ENCODE data around the gene NUBPL. TPM values are rescaled to one million over a fixed set of nuclear protein-coding genes. Genes with fewer than 3 reads are reported as not detected.
"Not testable (repeated sequence)": the region's sequence is repeated elsewhere in the genome, so short reads cannot be mapped to it uniquely, and the experiment has no call there.

NUBPL gene
- total RNA-seq, 2 experiments from 2014 or later: 9.0 to 17.5 TPM

DNA sequence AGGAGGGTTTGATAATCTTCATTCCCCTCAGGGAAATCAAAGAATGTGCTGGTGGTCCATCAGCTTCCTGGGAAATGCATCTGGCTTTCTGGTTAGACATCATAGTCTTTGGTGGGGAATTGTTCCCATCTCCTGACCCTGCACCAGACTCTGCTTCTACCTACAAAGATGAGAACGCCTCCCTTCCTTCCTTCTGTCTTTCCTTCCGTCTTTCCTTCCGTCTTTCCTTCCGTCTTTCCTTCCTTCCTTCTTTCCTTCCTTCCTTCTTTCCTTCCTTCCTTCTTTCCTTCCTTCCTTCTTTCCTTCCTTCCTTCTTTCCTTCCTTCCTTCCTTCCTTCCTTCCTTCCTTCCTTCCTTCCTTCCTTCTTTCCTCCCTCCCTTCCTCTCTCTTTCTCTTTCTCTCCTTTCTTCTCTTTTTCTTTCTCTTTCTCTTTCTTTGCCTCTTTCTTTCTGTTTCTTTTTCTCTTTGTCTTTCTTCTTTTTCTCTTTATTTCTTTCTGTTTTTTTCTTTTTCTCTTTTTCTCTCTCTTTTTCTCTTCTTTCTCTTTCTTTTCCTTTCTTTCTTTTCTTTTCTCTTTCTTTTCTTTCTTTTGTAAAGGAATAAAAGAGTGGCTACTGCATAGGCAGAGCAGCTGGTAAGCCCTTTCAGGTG, 326.9 kb downstream of the NUBPL start:
- Histone ChIP-seq H3K27ac (ENCODE audit: low read depth, low read length, poor library complexity, severe bottlenecking) (no peak overlapping the region), H3K79me2 (ENCODE audit: insufficient read depth, low read depth, low read length) (no peaks in the 10 kb centered on the region), H3K4me3 (ENCODE audit: low read depth, low read length, poor library complexity, severe bottlenecking) (no peak overlapping the region), H4K20me1 (ENCODE audit: insufficient read depth, low read length) (no peaks in the 10 kb centered on the region), H2AFZ (ENCODE audit: low read length) (no peak overlapping the region), H3K4me2 (ENCODE audit: low read length) (no peak overlapping the region), H3K36me3 (ENCODE audit: insufficient read depth, low read length) (no peaks in the 10 kb centered on the region), H3K4me1 (ENCODE audit: insufficient read depth, low read length, poor library complexity, severe bottlenecking) (no peaks in the 10 kb centered on the region), H3K9me2 (ENCODE audit: insufficient read depth, low read length) (no peaks in the 10 kb centered on the region), H3K9me3 (ENCODE audit: low read length) (no peaks in the 10 kb centered on the region)
- TF ChIP-seq, protein P1, sequence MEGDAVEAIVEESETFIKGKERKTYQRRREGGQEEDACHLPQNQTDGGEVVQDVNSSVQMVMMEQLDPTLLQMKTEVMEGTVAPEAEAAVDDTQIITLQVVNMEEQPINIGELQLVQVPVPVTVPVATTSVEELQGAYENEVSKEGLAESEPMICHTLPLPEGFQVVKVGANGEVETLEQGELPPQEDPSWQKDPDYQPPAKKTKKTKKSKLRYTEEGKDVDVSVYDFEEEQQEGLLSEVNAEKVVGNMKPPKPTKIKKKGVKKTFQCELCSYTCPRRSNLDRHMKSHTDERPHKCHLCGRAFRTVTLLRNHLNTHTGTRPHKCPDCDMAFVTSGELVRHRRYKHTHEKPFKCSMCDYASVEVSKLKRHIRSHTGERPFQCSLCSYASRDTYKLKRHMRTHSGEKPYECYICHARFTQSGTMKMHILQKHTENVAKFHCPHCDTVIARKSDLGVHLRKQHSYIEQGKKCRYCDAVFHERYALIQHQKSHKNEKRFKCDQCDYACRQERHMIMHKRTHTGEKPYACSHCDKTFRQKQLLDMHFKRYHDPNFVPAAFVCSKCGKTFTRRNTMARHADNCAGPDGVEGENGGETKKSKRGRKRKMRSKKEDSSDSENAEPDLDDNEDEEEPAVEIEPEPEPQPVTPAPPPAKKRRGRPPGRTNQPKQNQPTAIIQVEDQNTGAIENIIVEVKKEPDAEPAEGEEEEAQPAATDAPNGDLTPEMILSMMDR (conservative IDR thresholded peaks at IDR 0.05; ENCODE audit: low read length): no peak
- no peak for TF ChIP-seq EZH2phosphoT487 (IDR thresholded peaks at IDR 0.05; ENCODE audit: borderline replicate concordance, low read depth, low read length)
- no peak for DNase-seq (ENCODE audit: low spot score)
- ChIA-PET CTCF (ENCODE audit: unreplicated experiment) (no interaction called here), POLR2A (interaction anchor here (0.7 kb wide), 1 partner anchor 438 kb away, joined by 3 read pairs; no protein-coding TSS in a partner anchor)
- no TSS peak for BruUV-seq (replicated peaks)
- intact Hi-C loops (cut with micrococcal nuclease; ENCODE audit: unreplicated experiment): no loop called here

DNA sequence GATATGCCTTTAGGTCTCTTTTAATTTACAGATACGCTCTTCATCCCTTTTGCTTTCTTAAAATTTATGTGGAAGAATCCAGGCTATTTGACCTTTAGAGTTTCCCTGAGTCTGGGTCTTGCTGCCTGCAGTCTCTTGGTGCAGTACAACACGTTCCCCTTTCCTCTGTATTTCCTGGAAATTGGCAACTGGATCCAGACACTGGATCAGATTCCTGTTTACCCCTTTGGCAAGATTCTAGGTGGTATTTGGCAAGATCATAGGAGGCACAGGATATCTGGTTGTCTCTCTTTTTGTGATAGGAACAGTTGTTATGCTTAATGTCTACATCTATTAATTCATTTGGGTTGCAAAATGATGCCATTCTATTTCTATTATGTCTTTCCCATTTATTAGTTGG, 328.1 kb downstream of the NUBPL start:
- no peaks in the 10 kb centered on the region for H4K20me1 ChIP-seq (ENCODE audit: insufficient read depth, low read length)
- POLR2A ChIA-PET: no interaction called here
- no peaks in the 10 kb centered on the region for H3K36me3 ChIP-seq (ENCODE audit: insufficient read depth, low read length)
- H3K27ac ChIP-seq (ENCODE audit: low read depth, low read length, poor library complexity, severe bottlenecking): no peak overlapping the region
- DNase-seq (ENCODE audit: low spot score): no peak
- BruUV-seq (replicated peaks): no TSS peak
- CTCF ChIA-PET (ENCODE audit: unreplicated experiment): no interaction called here
- no peak overlapping the region for H3K4me2 ChIP-seq (ENCODE audit: low read length)
- intact Hi-C loops (cut with micrococcal nuclease; ENCODE audit: unreplicated experiment): no loop called here
- H3K79me2 ChIP-seq (ENCODE audit: insufficient read depth, low read depth, low read length): no peaks in the 10 kb centered on the region
- no peak overlapping the region for H3K4me3 ChIP-seq (ENCODE audit: low read depth, low read length, poor library complexity, severe bottlenecking)
- no peaks in the 10 kb centered on the region for H3K4me1 ChIP-seq (ENCODE audit: insufficient read depth, low read length, poor library complexity, severe bottlenecking)
- no peaks in the 10 kb centered on the region for H3K9me2 ChIP-seq (ENCODE audit: insufficient read depth, low read length)
- H2AFZ ChIP-seq (ENCODE audit: low read length): no peak overlapping the region
- H3K9me3 ChIP-seq (ENCODE audit: low read length): no peaks in the 10 kb centered on the region
- TF ChIP-seq EZH2phosphoT487 (IDR thresholded peaks at IDR 0.05; ENCODE audit: borderline replicate concordance, low read depth, low read length): no peak
- TF ChIP-seq, protein P1 (conservative IDR thresholded peaks at IDR 0.05; ENCODE audit: low read length): no peak

DNA sequence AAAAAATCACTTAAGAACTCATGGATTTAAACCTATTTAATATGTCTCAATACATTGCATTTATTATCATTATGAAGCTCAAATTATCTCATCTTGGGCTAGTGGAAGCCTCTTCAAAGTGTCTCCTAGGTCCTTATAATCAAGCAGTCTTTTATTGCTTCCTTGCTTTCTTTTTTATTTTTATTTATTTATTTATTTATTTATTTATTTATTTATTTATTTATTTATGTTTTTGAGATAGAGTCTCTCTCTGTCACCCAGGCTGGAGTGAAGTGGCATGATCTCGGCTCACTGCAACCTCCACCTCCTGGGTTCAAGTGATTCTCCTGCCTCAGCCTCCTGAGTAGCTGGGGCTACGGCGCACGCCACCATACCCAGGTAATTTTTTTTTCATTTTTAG, 329.0 kb downstream of the NUBPL start:
- H3K27ac ChIP-seq (ENCODE audit: low read depth, low read length, poor library complexity, severe bottlenecking); BruUV-seq (replicated peaks); H3K79me2 ChIP-seq (ENCODE audit: insufficient read depth, low read depth, low read length); H3K4me2 ChIP-seq (ENCODE audit: low read length); DNase-seq (ENCODE audit: low spot score); CTCF ChIA-PET (ENCODE audit: unreplicated experiment); H3K36me3 ChIP-seq (ENCODE audit: insufficient read depth, low read length); H3K4me3 ChIP-seq (ENCODE audit: low read depth, low read length, poor library complexity, severe bottlenecking); H3K9me3 ChIP-seq (ENCODE audit: low read length); H3K4me1 ChIP-seq (ENCODE audit: insufficient read depth, low read length, poor library complexity, severe bottlenecking); intact Hi-C loops (cut with micrococcal nuclease; ENCODE audit: unreplicated experiment); H4K20me1 ChIP-seq (ENCODE audit: insufficient read depth, low read length); H2AFZ ChIP-seq (ENCODE audit: low read length); H3K9me2 ChIP-seq (ENCODE audit: insufficient read depth, low read length): not testable (repeated sequence)
- POLR2A ChIA-PET: interaction anchor here (0.5 kb wide), 1 partner anchor 722 kb away, joined by 4 read pairs; no protein-coding TSS in a partner anchor
